ENCODE measurements around the gene TTLL8. TPM values are rescaled to one million over a fixed set of nuclear protein-coding genes. Genes with fewer than 3 reads are reported as not detected.

Gene TTLL8
- total RNA-seq, 1 donor from 2014 or later = not detected

DNA sequence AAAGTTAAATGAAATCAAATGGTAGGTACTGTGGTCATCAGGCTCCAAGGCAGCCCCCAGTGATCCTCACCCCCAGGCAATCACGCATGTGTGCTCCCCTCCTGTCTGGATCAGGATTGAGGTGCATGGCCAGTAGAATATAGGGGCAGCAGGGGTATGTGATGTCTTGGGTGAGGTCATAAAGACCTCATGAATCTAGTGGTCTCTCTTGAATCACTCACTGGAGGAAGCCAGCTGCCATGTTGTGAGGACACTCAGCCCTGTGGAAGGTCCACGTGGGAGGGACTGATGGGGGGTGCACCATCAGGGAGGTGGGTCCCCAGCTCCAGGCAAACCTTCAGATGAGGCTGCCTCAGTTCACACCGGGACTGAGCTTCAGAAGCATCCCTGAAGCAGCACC, 38.8 kb downstream of the TTLL8 start:
- no peak for DNase-seq
- Histone ChIP-seq H3K27me3 (ENCODE audit: low read depth) (peaks cover 76% of the 10 kb centered on the region), H3K9me3 (replicated peaks) (no peaks in the 10 kb centered on the region), H3K27ac (replicated peaks) (no peak overlapping the region), H3K4me1 (peaks cover 9% of the 10 kb centered on the region), H3K36me3 (no peaks in the 10 kb centered on the region), H3K4me3 (no peak overlapping the region)
- TF ChIP-seq, protein P1, sequence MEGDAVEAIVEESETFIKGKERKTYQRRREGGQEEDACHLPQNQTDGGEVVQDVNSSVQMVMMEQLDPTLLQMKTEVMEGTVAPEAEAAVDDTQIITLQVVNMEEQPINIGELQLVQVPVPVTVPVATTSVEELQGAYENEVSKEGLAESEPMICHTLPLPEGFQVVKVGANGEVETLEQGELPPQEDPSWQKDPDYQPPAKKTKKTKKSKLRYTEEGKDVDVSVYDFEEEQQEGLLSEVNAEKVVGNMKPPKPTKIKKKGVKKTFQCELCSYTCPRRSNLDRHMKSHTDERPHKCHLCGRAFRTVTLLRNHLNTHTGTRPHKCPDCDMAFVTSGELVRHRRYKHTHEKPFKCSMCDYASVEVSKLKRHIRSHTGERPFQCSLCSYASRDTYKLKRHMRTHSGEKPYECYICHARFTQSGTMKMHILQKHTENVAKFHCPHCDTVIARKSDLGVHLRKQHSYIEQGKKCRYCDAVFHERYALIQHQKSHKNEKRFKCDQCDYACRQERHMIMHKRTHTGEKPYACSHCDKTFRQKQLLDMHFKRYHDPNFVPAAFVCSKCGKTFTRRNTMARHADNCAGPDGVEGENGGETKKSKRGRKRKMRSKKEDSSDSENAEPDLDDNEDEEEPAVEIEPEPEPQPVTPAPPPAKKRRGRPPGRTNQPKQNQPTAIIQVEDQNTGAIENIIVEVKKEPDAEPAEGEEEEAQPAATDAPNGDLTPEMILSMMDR (IDR thresholded peaks at IDR 0.05; ENCODE audit: borderline replicate concordance) = no peak
- intact Hi-C loops (cut with micrococcal nuclease) = no loop called here

DNA sequence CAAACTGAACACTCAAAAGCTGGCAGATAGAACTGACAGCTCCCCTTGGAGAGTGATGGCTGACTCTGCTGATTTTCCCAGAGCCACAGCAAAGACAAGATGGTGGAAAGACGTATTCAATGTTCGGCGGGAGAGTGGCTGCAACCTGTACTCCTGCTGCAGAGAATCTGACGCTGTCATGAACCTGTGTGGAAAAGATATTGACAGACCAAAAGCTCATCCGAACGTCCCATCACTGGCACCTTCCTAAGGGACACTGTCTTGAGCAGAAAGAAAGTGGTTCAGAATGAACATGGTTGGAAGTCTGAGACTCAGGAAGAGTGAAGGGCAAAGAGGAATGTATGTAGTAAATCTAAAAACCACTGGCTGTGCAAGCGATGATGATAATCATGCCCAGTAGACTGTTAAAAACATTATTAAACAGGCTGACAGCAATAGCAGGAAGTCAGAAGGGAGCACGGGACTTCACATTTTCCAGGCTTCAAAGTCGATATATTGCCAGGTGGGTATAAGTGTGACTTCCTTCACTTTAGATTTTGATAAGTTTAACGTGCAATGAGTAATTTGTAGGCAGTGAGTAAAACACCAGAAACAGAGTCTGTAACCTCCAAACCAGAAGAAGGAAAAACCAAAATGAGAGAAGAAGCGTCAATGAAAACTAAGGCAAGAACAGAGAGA, 39.4 kb downstream of the TTLL8 start:
- Histone ChIP-seq H3K4me1 (peaks cover 10% of the 10 kb centered on the region), H3K27ac (replicated peaks) (no peak overlapping the region), H3K27me3 (ENCODE audit: low read depth) (peaks cover 76% of the 10 kb centered on the region), H3K4me3 (no peak overlapping the region), H3K9me3 (replicated peaks) (no peaks in the 10 kb centered on the region), H3K36me3 (no peaks in the 10 kb centered on the region)
- intact Hi-C loops (cut with micrococcal nuclease) = no loop called here
- no peak for DNase-seq
- TF ChIP-seq, protein P1 (IDR thresholded peaks at IDR 0.05; ENCODE audit: borderline replicate concordance) = no peak

DNA sequence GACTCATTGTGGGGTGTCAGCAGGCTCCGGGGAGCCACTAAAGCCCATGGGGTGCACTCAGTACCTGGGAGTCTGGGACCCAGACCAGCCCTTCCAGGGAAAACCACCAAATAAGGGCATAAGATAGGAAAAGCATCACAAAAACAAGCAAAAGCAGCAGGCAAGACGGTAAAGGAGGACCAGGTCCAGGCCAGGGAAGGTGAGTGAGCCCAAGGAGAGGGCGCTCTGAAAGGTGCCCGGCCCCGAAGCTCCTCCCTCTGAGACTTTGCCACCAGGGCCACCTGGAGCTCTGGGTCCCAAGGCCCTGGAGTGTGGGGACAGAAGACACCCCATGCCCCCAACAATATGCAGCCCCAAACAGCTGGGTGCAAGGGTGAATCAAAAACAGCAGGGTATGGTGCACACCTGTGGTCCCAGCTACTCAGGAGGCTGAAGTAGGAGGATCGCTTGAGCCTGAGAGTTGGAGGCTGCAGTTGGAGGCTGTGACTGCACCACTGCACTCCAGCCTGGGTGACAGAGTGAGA, 40.3 kb downstream of the TTLL8 start:
- H3K36me3 ChIP-seq = no peaks in the 10 kb centered on the region
- DNase-seq = no peak

DNA sequence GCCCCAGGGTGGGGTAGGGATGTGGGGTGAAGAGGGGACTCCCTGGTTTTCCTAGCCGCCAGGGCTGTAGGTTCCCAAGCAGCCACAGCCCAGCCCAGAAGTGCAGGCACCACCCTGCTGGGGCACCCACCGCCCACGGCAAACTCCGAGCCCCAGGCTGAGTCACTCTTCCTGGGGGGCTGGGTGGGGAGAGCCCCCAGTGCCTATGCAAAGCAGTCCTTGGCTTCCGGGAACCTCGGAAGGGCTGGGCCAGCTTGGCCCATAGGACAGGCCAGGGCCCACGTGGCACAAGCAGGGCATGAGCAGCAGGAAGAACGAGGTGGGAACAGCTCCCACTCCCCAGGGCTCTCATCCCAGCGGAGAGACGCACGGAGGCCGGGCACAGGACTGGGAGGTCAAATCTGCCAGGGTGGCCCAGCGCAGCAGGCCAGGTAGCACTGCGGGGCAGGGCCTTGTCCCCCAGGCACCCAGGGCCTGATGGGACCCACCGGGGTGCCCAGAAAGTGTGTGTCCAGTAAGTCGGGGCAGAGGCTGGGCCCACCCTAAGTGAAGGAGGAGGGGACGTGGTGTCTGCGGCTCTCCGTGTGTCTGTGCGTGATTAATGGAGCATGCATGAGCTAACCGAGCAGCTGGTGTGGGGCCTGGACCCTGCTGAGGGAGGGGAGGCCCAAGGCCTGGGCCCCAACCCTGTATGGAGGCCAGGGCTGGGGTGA, 41.0 kb downstream of the TTLL8 start:
- Histone ChIP-seq H3K4me1 (peaks cover 10% of the 10 kb centered on the region), H3K27me3 (ENCODE audit: low read depth) (peaks cover 76% of the 10 kb centered on the region), H3K4me3 (no peak overlapping the region), H3K9me3 (replicated peaks) (no peaks in the 10 kb centered on the region), H3K36me3 (no peaks in the 10 kb centered on the region), H3K27ac (replicated peaks) (no peak overlapping the region)
- intact Hi-C loops (cut with micrococcal nuclease) = no loop called here
- DNase-seq = peak; percentile 6
- TF ChIP-seq, protein P1 (IDR thresholded peaks at IDR 0.05; ENCODE audit: borderline replicate concordance) = no peak

More for the DNA sequence above, 40.3 kb downstream of the TTLL8 start:
- Histone ChIP-seq H3K27me3 (ENCODE audit: low read depth) (peaks cover 74% of the 10 kb centered on the region), H3K27ac (replicated peaks) (no peak overlapping the region), H3K4me3 (no peak overlapping the region), H3K9me3 (replicated peaks) (no peaks in the 10 kb centered on the region), H3K4me1 (peaks cover 10% of the 10 kb centered on the region)
- TF ChIP-seq, protein P1 (IDR thresholded peaks at IDR 0.05; ENCODE audit: borderline replicate concordance) = no peak
- intact Hi-C loops (cut with micrococcal nuclease) = no loop called here

DNA sequence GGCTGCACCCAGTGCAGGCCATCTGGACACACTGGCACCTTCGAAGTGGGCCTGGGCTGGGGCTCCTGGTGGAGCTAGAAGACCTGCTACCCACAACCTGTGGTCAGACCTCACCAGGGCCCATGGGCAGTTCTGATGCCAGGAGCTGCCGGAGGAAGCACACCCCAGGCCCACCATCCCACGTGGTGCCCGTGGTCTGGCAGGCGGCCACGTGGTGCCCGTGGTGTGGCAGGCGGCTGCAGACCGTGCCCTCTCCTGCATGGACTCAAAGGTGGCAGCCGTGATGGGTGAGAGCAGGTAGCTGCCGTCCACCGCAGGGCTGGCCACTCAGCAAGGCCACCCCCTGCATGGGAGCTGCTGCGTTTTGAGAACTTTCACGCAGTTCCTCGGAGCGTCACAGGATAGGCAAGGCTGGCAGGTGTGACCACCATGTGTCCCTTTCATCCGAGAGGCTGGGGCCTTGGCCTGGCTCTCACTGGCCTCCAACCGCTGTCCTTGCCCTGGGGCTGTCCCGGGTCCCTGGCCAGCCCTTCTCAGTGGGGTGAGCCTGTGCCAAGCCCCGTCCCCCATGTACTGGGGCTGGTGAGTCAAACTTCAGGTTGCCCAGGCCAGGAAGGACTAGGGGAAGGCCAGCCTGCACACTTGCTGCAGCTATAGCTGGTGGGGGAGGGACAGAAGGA, 41.6 kb downstream of the TTLL8 start:
- Histone ChIP-seq H3K4me3 (no peak overlapping the region), H3K36me3 (no peaks in the 10 kb centered on the region), H3K27me3 (ENCODE audit: low read depth) (peaks cover 78% of the 10 kb centered on the region), H3K9me3 (replicated peaks) (no peaks in the 10 kb centered on the region), H3K27ac (replicated peaks) (no peak overlapping the region), H3K4me1 (peaks cover 10% of the 10 kb centered on the region)
- intact Hi-C loops (cut with micrococcal nuclease) = no loop called here
- no peak for DNase-seq
- TF ChIP-seq, protein P1 (IDR thresholded peaks at IDR 0.05; ENCODE audit: borderline replicate concordance) = no peak

All from left ventricle myocardium inferior (tissue), 1 donor.